Endodermal cell (in vitro differentiated cells): ENCODE results near the gene OGA. TPM values are rescaled to one million over a fixed set of nuclear protein-coding genes. Genes with fewer than 3 reads are reported as not detected.
A peak's percentile ranks its signal among the peaks of the same experiment; 100 is the strongest.

Experiments
- DNase-seq: peaks from one replicate; pipeline ENCODE4 v3.0.0-alpha.2; 2017
- H3K27ac ChIP-seq: 2 replicates; pipeline ENCODE4 v1.5.1; 2013; ENCODE audit warnings: mild to moderate bottlenecking, low read depth, low read length, moderate library complexity
- H3K27me3 ChIP-seq: 2 replicates; pipeline ENCODE4 v1.6.1; 2013; ENCODE audit warnings: mild to moderate bottlenecking, low read length, moderate library complexity; ENCODE audit not compliant: insufficient read depth, control insufficient read depth, poor library complexity, severe bottlenecking
- H3K36me3 ChIP-seq: 2 replicates; pipeline ENCODE4 v1.7.0; 2013; ENCODE audit warnings: mild to moderate bottlenecking, low read length, moderate library complexity; ENCODE audit not compliant: control insufficient read depth, insufficient read depth
- H3K4me1 ChIP-seq: one replicate; pipeline ENCODE4 v1.7.0; 2013; ENCODE audit warnings: low read length; ENCODE audit not compliant: control insufficient read depth, insufficient read depth
- H3K4me3 ChIP-seq: 2 replicates; pipeline ENCODE4 v1.5.1; 2013; ENCODE audit warnings: mild to moderate bottlenecking, low read length, moderate library complexity
- H3K9ac ChIP-seq: 2 replicates; pipeline ENCODE4 v1.6.1; 2013; ENCODE audit warnings: mild to moderate bottlenecking, low read length, moderate library complexity; ENCODE audit not compliant: poor library complexity, severe bottlenecking; ENCODE audit errors: extremely low read depth
- H3K9me3 ChIP-seq: 2 replicates; pipeline ENCODE4 v1.6.1; 2013; ENCODE audit warnings: mild to moderate bottlenecking, low read length, moderate library complexity; ENCODE audit not compliant: control insufficient read depth
- H3K27ac Mint-ChIP-seq: 2 replicates; pipeline ENCODE4 v1.8.0; 2020; ENCODE audit warnings: mixed read lengths
- H3K27me3 Mint-ChIP-seq: 2 replicates; pipeline ENCODE4 v1.8.0; 2021; ENCODE audit warnings: mild to moderate bottlenecking, mixed read lengths; ENCODE audit not compliant: insufficient read depth
- H3K36me3 Mint-ChIP-seq: 2 replicates; pipeline ENCODE4 v1.8.0; 2020; ENCODE audit warnings: low read depth, mixed read lengths
- H3K4me1 Mint-ChIP-seq: 2 replicates; pipeline ENCODE4 v1.8.0; 2020; ENCODE audit warnings: mixed read lengths
- H3K4me3 Mint-ChIP-seq: 2 replicates; pipeline ENCODE4 v1.8.0; 2020; ENCODE audit warnings: mild to moderate bottlenecking, moderate library complexity, mixed read lengths
- H3K9me3 Mint-ChIP-seq: 2 replicates; pipeline ENCODE4 v1.8.0; 2020; ENCODE audit warnings: mild to moderate bottlenecking, mixed read lengths
- WGBS, 2 experiments: methylation state at CpG; one replicate each; pipeline versions ENCODE4 v1.1.5 to v1.1.7; 2013; ENCODE audit warnings: missing lambda C conversion rate in 2 of 2, mixed read lengths in 1 of 2; ENCODE audit not compliant: insufficient coverage in 1 of 2, insufficient read length in 1 of 2; 5-methylcytosine and 5-hydroxymethylcytosine counted together
- total RNA-seq, 2 donors: library from RNA; stranded (reverse); fragmentation: NEBNext Ultra II Directional in 1 of 2; extraction: Animal tissue kit (Norgen Biotek cat#: 25700) in 1 of 2; gene quantifications; 2 replicates in 1 of 2; 3 replicates in 1 of 2; pipeline ENCODE4 v1.2.1, GENCODE V29; 2021
- TF ChIP-seq, protein P1 (sequence below): fragments of 200-600 bp; sonication (generic); conservative IDR thresholded peaks from 2 replicates; pipeline ENCODE4 v1.5.0; 2021; ENCODE audit warnings: antibody characterized with exemption, mild to moderate bottlenecking

Gene OGA
- total RNA-seq, 2 donors from 2014 or later, result 138 to 149 TPM

DNA sequence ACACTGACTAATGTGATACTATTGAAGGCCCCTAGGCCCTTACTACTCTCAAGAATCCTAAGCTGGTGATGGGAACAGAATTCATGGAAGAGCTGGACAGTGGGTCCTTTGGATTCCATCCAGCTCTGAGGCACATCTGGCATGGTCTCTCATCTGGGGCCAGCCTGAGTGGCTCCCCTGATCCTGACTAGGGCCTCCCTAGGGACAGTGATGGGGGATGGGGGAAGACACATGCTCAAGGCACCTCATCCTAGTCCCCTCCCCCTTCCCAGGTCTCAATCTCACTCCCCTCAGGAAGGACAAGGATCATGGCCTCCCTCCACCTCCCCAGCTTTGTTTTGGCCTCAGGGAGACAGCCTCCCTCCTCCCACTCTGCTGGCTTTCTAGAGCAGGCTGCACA lies 23.6 kb upstream of the OGA start:
- H3K27ac ChIP-seq, result no peak overlapping the region
- no peak overlapping the region for H3K27ac Mint-ChIP-seq
- H3K9me3 ChIP-seq, result no peaks in the 10 kb centered on the region
- H3K36me3 ChIP-seq, result no peaks in the 10 kb centered on the region
- H3K4me1 ChIP-seq, result no peaks in the 10 kb centered on the region
- H3K27me3 ChIP-seq, result peaks cover 21% of the 10 kb centered on the region
- no peak overlapping the region for H3K4me3 ChIP-seq
- H3K27me3 Mint-ChIP-seq, result peaks cover 42% of the 10 kb centered on the region
- no peak for DNase-seq
- peaks cover 21% of the 10 kb centered on the region for H3K4me1 Mint-ChIP-seq
- H3K4me3 Mint-ChIP-seq, result no peak overlapping the region
- H3K9ac ChIP-seq, result no peak overlapping the region
- no peaks in the 10 kb centered on the region for H3K9me3 Mint-ChIP-seq
- TF ChIP-seq, protein P1, sequence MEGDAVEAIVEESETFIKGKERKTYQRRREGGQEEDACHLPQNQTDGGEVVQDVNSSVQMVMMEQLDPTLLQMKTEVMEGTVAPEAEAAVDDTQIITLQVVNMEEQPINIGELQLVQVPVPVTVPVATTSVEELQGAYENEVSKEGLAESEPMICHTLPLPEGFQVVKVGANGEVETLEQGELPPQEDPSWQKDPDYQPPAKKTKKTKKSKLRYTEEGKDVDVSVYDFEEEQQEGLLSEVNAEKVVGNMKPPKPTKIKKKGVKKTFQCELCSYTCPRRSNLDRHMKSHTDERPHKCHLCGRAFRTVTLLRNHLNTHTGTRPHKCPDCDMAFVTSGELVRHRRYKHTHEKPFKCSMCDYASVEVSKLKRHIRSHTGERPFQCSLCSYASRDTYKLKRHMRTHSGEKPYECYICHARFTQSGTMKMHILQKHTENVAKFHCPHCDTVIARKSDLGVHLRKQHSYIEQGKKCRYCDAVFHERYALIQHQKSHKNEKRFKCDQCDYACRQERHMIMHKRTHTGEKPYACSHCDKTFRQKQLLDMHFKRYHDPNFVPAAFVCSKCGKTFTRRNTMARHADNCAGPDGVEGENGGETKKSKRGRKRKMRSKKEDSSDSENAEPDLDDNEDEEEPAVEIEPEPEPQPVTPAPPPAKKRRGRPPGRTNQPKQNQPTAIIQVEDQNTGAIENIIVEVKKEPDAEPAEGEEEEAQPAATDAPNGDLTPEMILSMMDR, result no peak
- H3K36me3 Mint-ChIP-seq, result peaks cover 8% of the 10 kb centered on the region

DNA sequence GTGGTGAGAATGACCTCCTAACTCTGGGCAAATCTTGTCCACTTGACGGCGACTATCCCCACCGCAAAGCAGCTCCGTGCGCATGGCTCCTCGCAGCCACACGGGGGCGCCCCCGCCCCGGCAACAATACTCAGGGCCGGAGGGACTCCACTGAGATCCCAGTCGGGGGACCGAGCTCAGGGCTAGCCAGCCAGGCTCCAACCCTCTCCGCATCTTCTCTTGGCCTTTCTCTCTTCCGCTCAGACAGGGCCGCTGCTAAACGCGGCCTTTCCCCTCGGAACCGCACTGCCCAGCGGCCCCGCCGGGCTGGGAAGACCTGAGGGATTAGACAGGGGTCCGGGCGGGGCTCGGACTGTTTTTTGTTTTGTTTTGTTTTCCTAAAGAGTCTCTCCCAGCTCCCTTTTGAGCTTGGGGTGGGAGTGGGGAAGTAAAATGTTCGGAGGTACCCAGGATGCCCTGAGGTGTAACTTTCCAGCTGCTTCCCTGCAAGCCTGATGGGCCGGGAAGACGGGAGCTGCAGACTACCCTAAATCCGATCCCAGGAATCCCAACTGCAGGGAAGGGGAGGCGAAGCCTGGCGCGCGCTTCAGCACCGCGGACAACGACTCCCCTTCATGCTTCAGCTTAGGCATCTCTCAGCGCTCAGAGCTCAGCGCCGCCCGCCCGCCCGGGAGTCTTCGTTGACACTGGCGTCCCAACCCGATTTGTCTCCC lies 22.7 kb upstream of the OGA start:
- Mint-ChIP-seq H3K4me1 (peaks cover 21% of the 10 kb centered on the region), H3K27ac (peak overlapping the region; percentile 42), H3K27me3 (peaks cover 42% of the 10 kb centered on the region), H3K4me3 (peak overlapping the region; percentile 61), H3K36me3 (peaks cover 3% of the 10 kb centered on the region), H3K9me3 (no peaks in the 10 kb centered on the region)
- TF ChIP-seq, protein P1, result peak; percentile 99
- H3K27ac ChIP-seq, result no peak overlapping the region
- DNase-seq, result peak; percentile 97
- no peak overlapping the region for H3K9ac ChIP-seq
- peaks cover 21% of the 10 kb centered on the region for H3K27me3 ChIP-seq
- H3K4me1 ChIP-seq, result no peaks in the 10 kb centered on the region
- 3% methylated on average over 31 to 46 of the region's 46 CpGs for WGBS, 2 experiments
- peak overlapping the region; percentile 77 for H3K4me3 ChIP-seq
- no peaks in the 10 kb centered on the region for H3K9me3 ChIP-seq
- H3K36me3 ChIP-seq, result no peaks in the 10 kb centered on the region

DNA sequence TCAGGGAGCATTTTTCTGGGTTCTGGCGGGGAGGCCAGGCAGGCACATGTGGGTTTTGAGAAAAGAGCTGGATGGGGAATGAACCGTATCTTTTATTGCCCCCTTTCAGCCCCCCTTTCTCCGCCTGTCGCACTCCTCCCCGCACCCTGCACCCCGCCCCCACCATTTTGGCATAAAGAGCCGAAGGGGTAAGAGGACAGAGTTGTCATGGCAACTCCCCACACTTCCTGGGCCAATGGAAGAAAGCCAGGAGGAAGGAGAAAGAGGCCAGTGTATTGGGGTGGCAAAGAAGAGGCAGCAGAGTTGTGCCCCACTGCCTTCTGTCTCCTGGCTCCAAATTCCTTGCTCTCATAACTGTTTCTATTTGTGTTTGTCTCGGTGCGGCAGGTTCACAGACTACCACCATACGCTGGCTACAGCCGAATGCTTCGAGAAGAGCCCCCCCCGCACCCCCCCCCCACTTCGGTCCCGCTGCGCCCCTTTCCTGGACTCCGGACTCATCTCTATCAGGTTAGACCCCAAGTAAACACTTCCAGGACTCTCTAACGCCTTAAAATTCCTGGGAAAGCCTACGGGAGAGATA lies 21.9 kb upstream of the OGA start:
- no peak overlapping the region for H3K9ac ChIP-seq
- no peaks in the 10 kb centered on the region for H3K4me1 ChIP-seq
- H3K9me3 ChIP-seq, result no peaks in the 10 kb centered on the region
- WGBS, 2 experiments, result 0 to 2% methylated on average over 2 to 13 of the region's 19 CpGs
- TF ChIP-seq, protein P1, result no peak
- peak overlapping the region; percentile 61 for H3K4me3 Mint-ChIP-seq
- no peaks in the 10 kb centered on the region for H3K36me3 ChIP-seq
- peak; percentile 69 for DNase-seq
- H3K36me3 Mint-ChIP-seq, result no peaks in the 10 kb centered on the region
- peaks cover 21% of the 10 kb centered on the region for H3K4me1 Mint-ChIP-seq
- peaks cover 21% of the 10 kb centered on the region for H3K27me3 ChIP-seq
- H3K9me3 Mint-ChIP-seq, result no peaks in the 10 kb centered on the region
- H3K4me3 ChIP-seq, result peak overlapping the region; percentile 62
- H3K27me3 Mint-ChIP-seq, result peaks cover 42% of the 10 kb centered on the region
- no peak overlapping the region for H3K27ac ChIP-seq
- peak overlapping the region; percentile 42 for H3K27ac Mint-ChIP-seq
